H7 (cell line): ENCODE data around the gene UCP3. TPM values are rescaled to one million over a fixed set of nuclear protein-coding genes. Genes with fewer than 3 reads are reported as not detected.
A peak's percentile ranks its signal among the peaks of the same experiment; 100 is the strongest.
"Not testable (repeated sequence)": the region's sequence is repeated elsewhere in the genome, so short reads cannot be mapped to it uniquely, and the experiment has no call there.

Experiments
- DNase-seq: peaks from one replicate; pipeline ENCODE4 v3.0.0; 2012
- H3K27me3 ChIP-seq: 2 replicates; pipeline ENCODE4 v1.6.0; 2011; ENCODE audit warnings: mild to moderate bottlenecking, low read length; ENCODE audit not compliant: control insufficient read depth, insufficient read depth
- H3K36me3 ChIP-seq: replicated peaks from 2 replicates; pipeline ENCODE4 v1.5.1; 2011; ENCODE audit warnings: low read length; ENCODE audit not compliant: control insufficient read depth, insufficient read depth
- H3K4me3 ChIP-seq: 2 replicates; pipeline ENCODE4 v1.5.1; 2011; ENCODE audit warnings: low read depth, mild to moderate bottlenecking, control low read depth, low read length, moderate library complexity; ENCODE audit not compliant: insufficient read depth
- total RNA-seq: library from RNA; depleted of rRNA; stranded (reverse); fragments of >200 nt; shearing (Covaris generic); gene quantifications from 2 replicates; pipeline ENCODE4 v1.2.3, GENCODE V29; 2014

UCP3 gene
- total RNA-seq, 1 experiment from 2014 or later, result 0.10 TPM

GRCh38 chr11:74000307-74001133 is 8.4 kb downstream of the UCP3 start:
- Histone ChIP-seq H3K36me3 (no peaks in the 10 kb centered on the region), H3K27me3 (no peaks in the 10 kb centered on the region), H3K4me3 (no peak overlapping the region)
- DNase-seq, result no peak

- no peaks in the 10 kb centered on the region for H3K36me3 ChIP-seq
- no peak overlapping the region for H3K4me3 ChIP-seq
Measured at GRCh38 chr11:73999581-74000306, 9.1 kb downstream of the UCP3 start.

GRCh38 chr11:73998846-73999575 is 9.9 kb downstream of the UCP3 start:
- H3K27me3 ChIP-seq, result no peaks in the 10 kb centered on the region
- no peak overlapping the region for H3K4me3 ChIP-seq
- DNase-seq, result no peak
- no peaks in the 10 kb centered on the region for H3K36me3 ChIP-seq

More at GRCh38 chr11:73999581-74000306, 9.1 kb downstream of the UCP3 start:
- DNase-seq, result no peak
- H3K27me3 ChIP-seq, result no peaks in the 10 kb centered on the region

GRCh38 chr11:73997120-73997770 is 11.6 kb downstream of the UCP3 start:
- H3K4me3 ChIP-seq, result no peak overlapping the region
- no peaks in the 10 kb centered on the region for H3K36me3 ChIP-seq
- H3K27me3 ChIP-seq, result no peaks in the 10 kb centered on the region
- peak; percentile 10 for DNase-seq

- H3K27me3 ChIP-seq, result no peaks in the 10 kb centered on the region
- DNase-seq, result no peak
- H3K36me3 ChIP-seq, result no peaks in the 10 kb centered on the region
- H3K4me3 ChIP-seq, result no peak overlapping the region
Measured at GRCh38 chr11:73996161-73996747, 12.6 kb downstream of the UCP3 start.

GRCh38 chr11:73995731-73996130 is 13.2 kb downstream of the UCP3 start:
- no peak overlapping the region for H3K4me3 ChIP-seq
- H3K36me3 ChIP-seq, result no peaks in the 10 kb centered on the region
- H3K27me3 ChIP-seq, result no peaks in the 10 kb centered on the region
- no peak for DNase-seq

GRCh38 chr11:73995247-73995646 is 13.6 kb downstream of the UCP3 start:
- DNase-seq, result no peak
- Histone ChIP-seq H3K4me3 (no peak overlapping the region), H3K36me3 (no peaks in the 10 kb centered on the region), H3K27me3 (no peaks in the 10 kb centered on the region)

- no peak for DNase-seq
- Histone ChIP-seq H3K27me3 (no peaks in the 10 kb centered on the region), H3K4me3 (no peak overlapping the region), H3K36me3 (no peaks in the 10 kb centered on the region)
Measured at GRCh38 chr11:73991471-73992006, 17.3 kb downstream of the UCP3 start.

GRCh38 chr11:73990730-73991129 is 18.2 kb downstream of the UCP3 start:
- no peaks in the 10 kb centered on the region for H3K27me3 ChIP-seq
- DNase-seq, result no peak
- no peaks in the 10 kb centered on the region for H3K36me3 ChIP-seq
- no peak overlapping the region for H3K4me3 ChIP-seq

- peak; percentile 19 for DNase-seq
- no peak overlapping the region for H3K4me3 ChIP-seq
- no peaks in the 10 kb centered on the region for H3K27me3 ChIP-seq
- no peaks in the 10 kb centered on the region for H3K36me3 ChIP-seq
Measured at GRCh38 chr11:73989156-73989555, 19.7 kb downstream of the UCP3 start.

- H3K4me3 ChIP-seq, result no peak overlapping the region
- no peaks in the 10 kb centered on the region for H3K27me3 ChIP-seq
- H3K36me3 ChIP-seq, result no peaks in the 10 kb centered on the region
- DNase-seq, result no peak
Measured at GRCh38 chr11:73988227-73988626, 20.7 kb downstream of the UCP3 start.

- not testable (repeated sequence) for H3K27me3 ChIP-seq, DNase-seq, H3K4me3 ChIP-seq, H3K36me3 ChIP-seq
Measured at GRCh38 chr11:73985661-73986060, 23.2 kb downstream of the UCP3 start.

- no peak for DNase-seq
- H3K27me3 ChIP-seq, result no peaks in the 10 kb centered on the region
Measured at GRCh38 chr11:73983741-73984538, 24.9 kb downstream of the UCP3 start.

More at GRCh38 chr11:73983741-73984538, 24.9 kb downstream of the UCP3 start:
- Histone ChIP-seq H3K36me3 (peaks cover 11% of the 10 kb centered on the region), H3K4me3 (peak overlapping the region; percentile 81)
